Measurements from ENCODE around the gene CAMK2G. TPM values are rescaled to one million over a fixed set of nuclear protein-coding genes. Genes with fewer than 3 reads are reported as not detected.

Gene CAMK2G
- polyA plus RNA-seq, 1 of the 3 experiments (the other 2 are of a cell fraction), result 41.4 TPM

- TF ChIP-seq IRF3 (IDR thresholded peaks at IDR 0.05; ENCODE audit: low read depth, low read length) (no peak), TEAD4 (IDR thresholded peaks at IDR 0.05; ENCODE audit: borderline replicate concordance, insufficient read depth) (no peak), GABPA (IDR thresholded peaks at IDR 0.05; ENCODE audit: low read depth) (no peak), RXRA (IDR thresholded peaks at IDR 0.05; ENCODE audit: borderline replicate concordance, low read depth) (no peak), EP300 (IDR thresholded peaks at IDR 0.05; ENCODE audit: borderline replicate concordance in 1 of 2, low read depth in 1 of 2, low read length in 1 of 2) (no peak), USF2 (IDR thresholded peaks at IDR 0.05; ENCODE audit: borderline replicate concordance, low read depth, low read length) (no peak), RCOR1 (IDR thresholded peaks at IDR 0.05; ENCODE audit: low read length) (no peak), FOSL2 (IDR thresholded peaks at IDR 0.05; ENCODE audit: borderline replicate concordance, low read depth) (no peak), MAX (IDR thresholded peaks at IDR 0.05; ENCODE audit: low read depth) (no peak), NRF1 (IDR thresholded peaks at IDR 0.05; ENCODE audit: low read depth, low read length) (no peak), RFX5 (IDR thresholded peaks at IDR 0.05; ENCODE audit: low read length) (no peak), MEF2A (IDR thresholded peaks at IDR 0.05; ENCODE audit: borderline replicate concordance, low read depth) (no peak), FOXJ3 (CRISPR knock-in tag; IDR thresholded peaks at IDR 0.05) (no peak), ELF1 (IDR thresholded peaks at IDR 0.05) (no peak), USF1 (IDR thresholded peaks at IDR 0.05; ENCODE audit: borderline replicate concordance, low read depth) (no peak)
- Histone ChIP-seq H2AFZ (ENCODE audit: low read depth) (no peak overlapping the region), H4K20me1 (ENCODE audit: insufficient read depth) (no peaks in the 10 kb centered on the region), H3K4me3 (ENCODE audit: low read depth in 2 of 2, low read length in 1 of 2) (no peak overlapping the region), H3K9ac (no peak overlapping the region), H3K9me2 (no peaks in the 10 kb centered on the region), H3K27ac (ENCODE audit: low read depth in 2 of 2, low read length in 1 of 2) (no peak overlapping the region), H3K4me2 (no peak overlapping the region), H3K27me3 (ENCODE audit: insufficient read depth) (no peaks in the 10 kb centered on the region), H3F3A (replicated peaks; ENCODE audit: insufficient read depth) (peaks cover 23% of the 10 kb centered on the region), H3K4me1 (ENCODE audit: control insufficient read depth in 1 of 2, insufficient read depth in 2 of 2, low read depth in 1 of 2, low read length in 1 of 2) (peaks cover 0 to 5% of the 10 kb centered on the region in 2 experiments; a peak in 2 of 4 replicates), H3K79me2 (ENCODE audit: insufficient read depth) (no peaks in the 10 kb centered on the region), H3K36me3 (replicated peaks in 1 of 2; ENCODE audit: control insufficient read depth in 1 of 2, insufficient read depth in 2 of 2, low read length in 1 of 2) (peaks cover 18 to 35% of the 10 kb centered on the region in 2 experiments), H3K9me3 (no peaks in the 10 kb centered on the region)
- DNase-seq, result no peak
- ChIA-PET CTCF (interaction anchor here (1.8 kb wide), 1 partner anchor 60 kb away, joined by 4 read pairs; no protein-coding TSS in a partner anchor), POLR2A (no interaction called here)
- 95% methylated on average over 7 of the region's 20 CpGs for WGBS (ENCODE audit: low lambda C conversion rate)
These were observed 54.8 kb downstream of the CAMK2G start for GRCh38 chr10:73819513-73820093.
